ENCODE results near the gene SPAG9.
"Not testable (repeated sequence)": the region's sequence is repeated elsewhere in the genome, so short reads cannot be mapped to it uniquely, and the experiment has no call there.

Gene SPAG9

DNA sequence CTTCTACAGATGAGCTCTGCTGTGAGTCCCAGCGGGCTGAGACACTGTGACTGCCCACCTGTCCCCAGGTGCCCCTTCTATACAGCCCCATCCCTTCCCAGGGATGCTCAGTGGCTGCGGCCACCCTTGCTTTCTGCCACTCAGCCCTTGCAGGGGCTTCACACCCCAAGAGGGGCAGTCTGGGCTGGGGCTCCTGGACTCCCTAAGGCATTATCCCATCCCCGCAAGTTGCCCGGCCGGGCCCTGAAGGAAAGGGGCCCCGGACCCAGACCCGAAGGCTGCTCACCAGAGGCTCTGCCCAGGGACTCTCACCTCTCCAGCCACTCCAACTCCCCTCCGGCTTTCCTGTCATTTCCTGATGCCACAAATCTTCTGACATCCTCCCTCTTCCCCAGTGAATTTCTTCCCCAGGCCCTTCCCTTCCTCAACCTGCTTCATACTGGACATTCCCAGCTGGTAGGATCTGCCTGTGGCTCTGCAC lies 166.0 kb downstream of the SPAG9 start:
- DNase-seq (ENCODE audit: low spot score) = no peak

DNA sequence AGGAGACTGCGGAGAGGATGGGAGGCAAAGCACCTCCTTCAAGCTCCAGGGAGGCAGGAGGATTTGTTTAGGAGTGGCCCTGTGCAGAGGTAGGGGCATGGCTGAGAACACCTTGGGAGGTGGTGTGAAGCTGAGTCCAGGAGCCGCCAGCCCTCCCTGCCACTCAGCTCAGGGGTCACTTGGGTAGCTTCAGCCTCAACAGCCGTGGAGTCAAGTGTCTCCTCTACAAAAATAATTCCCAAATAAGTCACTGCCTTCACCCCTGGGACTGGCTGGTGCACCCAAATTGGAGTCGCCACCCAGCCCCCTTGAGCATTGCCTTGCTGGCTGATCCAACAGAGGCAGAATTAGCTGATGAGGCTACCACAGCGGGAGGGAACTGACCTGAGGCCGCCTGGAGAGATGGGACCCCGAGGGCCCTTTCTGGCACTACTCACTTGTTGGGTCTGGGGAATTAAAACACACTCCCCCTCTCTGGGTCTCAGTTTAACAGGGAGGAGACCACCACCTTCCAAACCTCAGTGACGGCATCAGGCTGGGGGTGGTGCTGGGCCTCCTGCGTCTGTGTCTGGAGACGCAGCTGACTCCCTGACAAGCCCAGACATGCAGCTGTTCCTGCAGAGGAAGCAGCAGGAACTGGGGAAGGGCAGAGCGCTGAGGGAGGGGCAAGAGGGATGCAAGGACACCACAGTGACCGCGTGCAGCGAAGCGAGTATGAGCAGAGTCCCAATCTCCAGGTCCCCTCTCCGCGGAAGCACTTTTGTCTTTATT lies 166.7 kb downstream of the SPAG9 start:
- peak; percentile 53 for DNase-seq (ENCODE audit: low spot score)

DNA sequence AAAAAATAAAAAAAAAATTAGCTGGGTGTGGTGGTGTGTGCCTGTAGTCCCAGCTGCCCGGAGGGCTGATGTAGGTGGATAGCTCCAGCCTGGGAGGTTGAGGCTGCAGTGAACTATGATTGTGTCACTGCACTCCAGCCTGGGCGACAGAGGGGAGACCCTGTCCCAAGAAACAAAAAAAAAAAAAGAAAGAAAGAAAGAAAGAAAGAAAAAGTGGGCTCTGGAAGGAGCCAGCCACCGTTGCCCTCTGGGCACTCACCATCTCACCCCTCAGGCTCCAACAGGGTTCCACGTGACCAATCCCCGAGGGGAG lies 167.2 kb downstream of the SPAG9 start:
- no peak for DNase-seq (ENCODE audit: low spot score)

DNA sequence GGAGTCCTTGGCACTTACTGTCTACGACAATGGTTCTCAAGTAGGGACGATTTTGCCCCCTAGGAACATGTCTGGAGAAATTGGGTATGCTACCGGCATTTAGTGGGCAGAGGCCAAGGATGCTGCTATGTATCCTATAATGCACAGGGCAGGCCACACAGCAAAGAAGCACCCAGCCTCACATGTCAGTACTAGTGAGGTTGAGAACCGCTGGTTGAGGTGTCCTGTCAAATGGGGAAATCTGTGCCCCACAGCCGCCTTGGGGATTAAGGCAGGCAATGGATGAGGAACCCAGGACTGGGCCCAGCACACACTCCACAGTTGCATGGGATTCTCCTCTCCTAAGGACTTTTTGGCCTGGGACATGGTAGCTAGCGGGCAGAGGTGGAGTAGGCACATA lies 167.8 kb downstream of the SPAG9 start:
- DNase-seq (ENCODE audit: low spot score) = no peak

DNA sequence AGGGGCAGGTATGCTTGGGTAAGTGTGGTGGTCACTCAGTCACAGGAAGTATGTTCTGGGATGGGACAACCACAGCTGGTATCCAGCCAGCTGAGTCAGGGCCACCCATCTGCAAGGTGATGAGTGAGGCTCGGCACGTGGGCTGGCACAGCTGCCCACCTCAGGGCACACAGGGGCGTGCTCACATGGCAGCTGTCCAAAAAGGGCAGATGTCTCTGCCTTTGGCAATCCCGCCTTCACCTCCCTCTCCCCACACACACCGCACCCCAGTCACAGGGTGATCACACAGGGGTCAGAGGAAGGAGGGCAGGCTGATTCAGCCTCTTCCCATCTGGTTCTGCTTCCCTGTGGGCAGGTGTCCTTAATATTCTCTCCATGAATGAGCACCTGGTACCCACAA lies 168.7 kb downstream of the SPAG9 start:
- DNase-seq (ENCODE audit: low spot score) = no peak

DNA sequence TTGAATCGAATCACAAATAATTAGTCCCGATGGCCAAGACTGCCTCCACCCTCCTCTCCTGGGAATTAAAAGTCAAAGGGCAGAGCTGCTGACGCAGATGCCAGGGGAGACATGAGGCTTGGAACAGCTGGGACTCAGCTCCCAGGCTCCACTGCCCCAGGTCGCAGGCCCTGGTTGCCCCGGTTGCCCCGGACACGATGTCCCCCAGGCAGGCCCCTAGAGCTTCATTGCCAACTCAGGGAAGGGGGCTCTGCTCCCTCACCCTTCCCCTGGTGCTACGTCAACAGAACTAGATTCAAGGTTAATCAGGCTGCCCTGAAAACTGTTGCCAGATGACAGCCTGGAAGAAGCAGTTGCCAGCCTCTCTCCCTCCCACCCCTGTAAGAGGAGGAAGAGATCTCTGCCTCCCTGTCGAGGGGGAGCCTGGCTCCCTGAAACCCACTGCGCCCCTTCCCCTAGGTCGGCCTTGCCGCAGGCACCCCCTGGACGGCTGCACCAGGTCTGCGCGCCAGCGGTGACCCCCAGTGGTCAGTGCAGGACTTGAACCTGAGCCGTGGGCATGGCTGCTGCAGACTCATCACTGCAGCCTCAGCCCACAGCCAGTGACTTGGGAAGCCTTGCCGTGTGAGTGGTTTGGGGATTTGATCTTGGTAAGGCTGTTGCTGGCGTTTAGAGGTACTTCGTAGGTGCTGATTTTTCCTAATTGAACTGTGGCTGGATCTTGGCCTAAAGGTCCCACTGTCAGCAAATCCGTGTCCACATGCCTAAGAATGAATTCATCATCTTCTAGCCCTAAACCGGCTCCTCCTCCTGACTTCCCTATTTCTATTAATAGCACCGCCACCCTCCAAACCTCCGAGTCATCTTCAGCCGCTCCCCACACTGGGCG lies 170.4 kb downstream of the SPAG9 start:
- peak; percentile 95 for DNase-seq (ENCODE audit: low spot score)

DNA sequence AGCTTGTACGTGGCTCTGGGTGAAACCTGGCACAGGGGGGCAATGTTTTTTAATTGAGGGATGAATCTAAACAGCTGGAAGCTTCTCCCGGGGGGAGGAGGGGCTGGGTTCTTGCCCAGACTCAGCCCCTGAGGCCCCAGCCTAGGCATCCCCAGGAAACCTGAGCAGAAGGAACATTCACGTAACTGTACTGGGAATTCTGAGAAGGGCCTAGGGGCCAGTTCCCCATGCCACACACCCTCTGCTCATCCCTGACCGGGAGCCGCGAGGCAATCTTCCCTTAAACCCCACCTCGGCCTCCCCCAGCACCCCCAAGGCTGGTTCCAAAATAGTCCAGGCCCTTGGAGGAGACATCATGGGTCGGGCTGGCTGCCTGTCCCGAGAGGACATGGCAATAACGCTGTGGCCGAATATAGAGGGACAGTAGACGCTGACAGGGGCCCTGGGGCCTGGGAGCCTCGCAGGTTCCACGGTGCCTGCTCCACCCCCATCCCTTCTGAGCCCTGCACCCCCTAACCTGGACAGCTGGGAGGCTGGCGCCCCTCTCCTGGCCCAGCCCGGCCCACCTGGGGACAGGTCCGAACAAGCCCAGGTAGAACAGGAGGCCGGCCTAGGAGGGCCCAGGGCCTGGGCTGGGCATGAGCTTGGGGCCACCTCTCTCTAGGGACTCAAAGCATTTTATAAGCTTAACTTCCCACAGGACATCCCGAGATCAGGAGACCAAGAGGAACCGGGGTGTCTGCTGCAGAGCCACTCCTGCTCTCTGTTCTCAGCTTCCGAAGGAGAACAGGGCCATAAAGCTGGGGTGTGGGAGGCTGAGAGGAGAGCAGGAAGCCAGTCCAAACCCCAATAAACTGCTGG lies 171.3 kb downstream of the SPAG9 start:
- DNase-seq (ENCODE audit: low spot score) = no peak

DNA sequence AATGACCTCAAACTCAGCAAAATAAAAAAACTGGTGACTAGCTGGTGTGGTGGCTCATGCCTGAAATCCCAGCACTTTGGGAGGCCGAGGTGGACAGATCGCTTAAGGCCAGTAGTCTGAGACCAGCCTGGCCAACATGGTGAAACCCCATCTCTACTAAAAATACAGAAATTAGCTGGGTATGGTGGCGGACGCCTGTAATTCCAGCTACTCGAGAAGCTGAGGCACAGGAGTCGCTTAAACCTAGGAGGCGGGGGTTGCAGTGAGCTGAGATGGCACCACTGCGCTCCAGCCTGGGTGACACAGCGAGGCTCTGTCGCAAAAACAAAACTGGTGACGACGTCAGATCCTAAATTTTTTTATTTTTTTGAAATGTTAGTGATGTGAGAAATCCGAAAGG lies 172.0 kb downstream of the SPAG9 start:
- DNase-seq (ENCODE audit: low spot score) = no peak

DNA sequence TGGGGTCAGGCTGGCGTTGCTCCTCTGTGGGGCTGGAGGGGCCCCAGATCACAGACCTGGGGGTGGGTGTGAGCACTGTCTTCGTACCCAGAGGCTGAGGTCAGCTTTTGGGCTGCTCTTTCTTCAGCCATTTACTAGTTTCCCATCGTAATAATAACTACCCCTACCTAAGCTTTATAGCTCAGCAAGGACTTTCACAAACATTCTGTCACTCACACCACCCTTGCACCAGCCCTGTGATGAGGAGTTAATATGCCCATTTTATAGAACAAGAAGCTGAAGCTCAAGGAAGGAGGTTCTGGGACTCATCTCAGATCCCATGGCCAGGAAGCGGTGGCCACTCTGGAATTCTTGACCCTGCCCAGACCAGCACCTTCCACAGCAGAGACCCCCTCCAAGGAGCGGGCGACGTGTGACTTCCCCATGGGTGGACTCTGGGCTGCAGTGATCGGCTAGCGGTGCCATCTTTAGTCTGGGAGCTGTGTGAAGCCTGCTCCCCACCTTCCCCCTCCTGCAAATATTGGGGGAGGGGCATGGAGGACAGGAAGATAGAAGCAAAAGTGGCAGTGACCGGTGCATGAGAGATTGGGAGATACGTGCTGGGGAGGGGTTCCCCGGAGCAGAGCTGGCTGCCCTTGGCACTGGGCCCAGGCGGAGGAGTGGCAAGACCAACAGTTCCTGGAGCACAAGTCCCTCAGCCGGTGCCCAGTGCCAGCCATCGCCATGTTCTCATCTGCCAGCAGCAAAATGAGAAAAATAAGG lies 172.7 kb downstream of the SPAG9 start:
- no peak for DNase-seq (ENCODE audit: low spot score)

DNA sequence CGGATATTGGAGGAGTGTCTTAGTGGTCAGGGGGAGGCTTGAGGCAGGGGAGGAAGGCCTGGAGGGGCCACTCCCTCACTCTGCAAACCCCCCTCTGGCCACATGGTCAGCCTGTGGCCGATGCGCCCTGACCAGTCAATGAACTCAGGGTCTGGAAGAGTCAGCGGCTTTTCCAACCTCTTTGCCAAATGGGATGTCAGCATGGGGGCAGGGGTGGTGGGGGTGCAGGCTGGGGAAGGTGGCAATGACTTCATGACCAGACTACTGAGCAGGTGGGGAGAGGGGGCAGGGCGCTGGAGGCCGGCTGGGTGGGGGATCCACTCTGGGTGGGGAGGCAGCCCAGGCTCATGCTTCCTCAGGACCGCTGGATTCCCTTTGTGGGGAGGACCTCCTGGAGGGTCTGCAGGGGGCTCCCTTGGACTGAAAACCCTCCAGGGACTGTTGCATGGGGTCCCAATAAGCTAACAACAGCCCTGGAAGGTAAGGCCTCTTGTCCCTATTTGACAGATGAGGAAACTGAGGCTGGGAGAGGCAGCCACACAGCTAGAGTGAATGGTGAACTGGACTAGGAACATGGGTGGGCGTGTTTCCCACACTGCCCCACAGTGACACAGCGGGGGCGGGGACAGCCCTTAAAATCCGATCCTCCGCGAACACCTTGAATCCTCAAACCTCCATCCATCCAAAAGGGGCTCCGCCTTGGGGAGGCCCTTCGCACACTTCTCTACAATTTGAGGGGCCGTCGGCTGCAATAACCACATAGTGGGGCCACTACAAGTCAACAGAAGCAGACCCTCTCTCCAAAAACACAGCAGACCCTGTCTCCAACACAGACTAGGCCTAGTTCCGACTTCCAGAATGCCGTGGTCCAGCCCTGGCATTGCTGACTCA lies 173.5 kb downstream of the SPAG9 start:
- DNase-seq (ENCODE audit: low spot score) = no peak

DNA sequence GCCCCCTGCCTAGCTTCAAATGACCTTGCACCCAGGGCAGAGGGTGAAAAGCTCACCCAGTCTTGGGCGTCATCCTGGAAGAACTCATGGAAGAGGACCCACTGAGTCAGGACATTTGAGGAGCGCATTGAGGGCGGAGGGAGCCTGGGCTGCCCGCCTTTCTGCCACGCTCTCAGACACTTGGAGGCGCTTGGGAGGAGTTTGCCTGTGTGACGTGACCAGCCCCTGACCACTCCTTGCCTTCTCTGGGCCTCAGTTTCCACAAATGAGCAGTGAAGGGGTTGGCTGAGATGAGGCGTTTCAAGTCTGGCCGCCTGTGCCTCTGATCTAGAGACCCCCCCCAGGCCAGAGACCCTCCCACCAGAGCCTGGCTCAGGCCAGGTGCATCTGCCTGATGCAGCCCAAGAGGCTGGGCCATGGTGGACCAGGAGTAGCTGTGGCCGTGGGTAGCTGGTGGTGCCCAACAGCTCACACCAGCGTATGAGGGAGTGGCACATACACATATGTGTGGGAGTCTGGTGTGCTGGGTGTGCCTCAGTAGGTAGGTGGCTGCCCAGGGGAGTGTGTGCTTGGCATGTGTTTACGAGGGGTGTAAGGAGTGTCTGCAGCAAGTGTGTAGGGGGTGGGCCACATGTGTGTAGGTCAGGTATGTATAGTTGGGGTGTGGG lies 174.3 kb downstream of the SPAG9 start:
- no peak for DNase-seq (ENCODE audit: low spot score)

DNA sequence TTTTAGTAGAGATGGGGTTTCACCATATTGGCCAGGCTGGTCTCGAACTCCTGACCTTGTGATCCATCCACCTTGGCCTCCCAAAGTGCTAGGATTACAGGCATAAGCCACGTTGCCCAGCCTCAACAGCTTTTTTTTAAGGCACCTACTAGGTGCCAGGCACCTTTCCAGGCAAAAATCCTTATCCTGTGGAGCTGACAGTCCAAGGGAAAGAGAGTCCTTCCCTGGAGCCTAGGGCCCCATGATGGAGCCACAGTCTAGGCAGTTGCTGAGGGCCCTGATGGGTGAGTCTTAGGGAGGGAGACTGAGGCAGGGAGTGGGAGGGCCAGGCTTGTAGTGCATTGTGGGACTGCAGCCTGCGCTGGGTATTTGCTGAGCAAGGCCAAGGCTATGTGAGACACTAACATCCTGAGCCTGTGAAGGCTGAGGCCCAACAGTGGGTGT lies 174.9 kb downstream of the SPAG9 start:
- DNase-seq (ENCODE audit: low spot score) = no peak

DNA sequence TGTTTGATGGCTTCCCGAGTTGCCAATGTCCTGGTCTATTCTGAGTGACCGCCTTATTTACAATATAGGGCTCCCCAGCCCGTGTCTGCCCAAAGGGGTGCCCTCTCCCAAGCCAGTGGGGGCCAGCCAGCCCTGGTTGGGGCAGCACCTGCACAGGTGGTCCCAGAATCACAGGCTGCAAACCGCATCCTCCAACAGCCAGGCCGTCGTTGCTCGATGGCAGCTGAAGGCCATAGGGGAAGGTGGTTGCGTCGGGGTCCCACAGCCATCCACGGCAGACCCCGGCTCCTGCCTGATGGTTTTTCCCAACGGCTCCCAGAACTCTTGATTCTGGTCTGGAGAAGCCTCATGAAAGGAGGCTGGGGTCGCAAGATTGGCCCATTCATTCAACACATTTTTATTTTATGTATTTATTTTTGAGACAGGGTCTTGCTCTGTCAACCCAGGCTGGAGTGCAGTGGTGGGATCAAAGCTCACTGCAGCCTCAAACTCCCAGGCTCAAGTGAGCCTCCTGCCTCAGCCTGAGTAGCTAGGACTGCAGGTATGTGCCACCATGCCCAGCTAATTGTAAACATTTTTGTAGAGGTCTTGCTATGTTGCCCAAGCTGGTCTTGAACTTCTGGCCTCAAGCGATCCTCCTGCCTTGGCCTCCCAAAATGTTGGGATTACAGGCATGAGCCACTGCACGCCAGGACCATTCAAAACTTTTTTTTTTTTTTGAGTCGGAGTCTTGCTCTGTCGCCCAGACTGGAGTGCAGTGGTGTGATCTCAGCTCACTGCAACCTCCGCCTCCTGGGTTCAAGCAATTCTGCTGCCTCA lies 175.6 kb downstream of the SPAG9 start:
- no peak for DNase-seq (ENCODE audit: low spot score)

DNA sequence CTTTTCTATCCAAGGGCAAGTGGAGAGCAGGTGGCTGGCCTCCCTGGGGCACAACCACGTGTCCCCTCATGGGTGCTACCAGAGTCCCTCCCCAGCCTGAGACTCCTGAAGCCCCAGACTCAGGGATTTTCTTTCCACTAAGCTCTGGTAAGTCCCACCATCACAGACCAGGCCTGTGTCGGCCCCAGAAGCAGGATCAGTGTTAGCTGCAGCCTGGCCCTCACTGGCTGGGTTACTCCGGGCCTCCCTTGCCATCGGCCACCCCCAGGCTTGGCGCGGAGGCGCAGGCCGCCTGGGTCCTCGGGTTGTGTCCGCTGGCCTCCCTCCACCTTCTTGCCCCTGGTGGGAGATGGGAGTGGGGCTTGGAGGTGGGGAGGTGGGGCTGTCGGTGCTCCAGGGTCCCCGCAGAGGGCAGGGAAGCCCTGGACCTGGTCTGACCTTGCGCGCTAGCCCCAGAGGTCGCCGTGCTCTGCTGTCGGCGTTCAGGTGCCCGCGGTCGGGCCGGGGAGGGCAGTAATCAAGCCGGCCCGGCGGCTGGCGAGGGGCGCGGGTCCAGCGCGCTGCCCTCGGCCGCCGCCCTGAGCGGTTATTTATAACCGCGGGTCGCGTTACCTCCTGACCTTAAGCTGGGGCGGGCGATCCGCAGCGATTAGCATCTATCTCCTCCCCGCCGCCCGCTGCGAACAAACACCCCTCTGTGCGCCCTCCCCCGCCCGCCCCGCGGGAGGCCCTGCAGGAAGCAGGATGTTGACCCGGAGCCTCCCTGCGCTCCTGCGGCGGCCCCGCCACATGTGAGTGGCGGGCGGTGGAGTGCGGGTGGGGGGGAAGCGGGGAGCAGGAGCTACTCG lies 176.4 kb downstream of the SPAG9 start:
- peak; percentile 55 for DNase-seq (ENCODE audit: low spot score)

DNA sequence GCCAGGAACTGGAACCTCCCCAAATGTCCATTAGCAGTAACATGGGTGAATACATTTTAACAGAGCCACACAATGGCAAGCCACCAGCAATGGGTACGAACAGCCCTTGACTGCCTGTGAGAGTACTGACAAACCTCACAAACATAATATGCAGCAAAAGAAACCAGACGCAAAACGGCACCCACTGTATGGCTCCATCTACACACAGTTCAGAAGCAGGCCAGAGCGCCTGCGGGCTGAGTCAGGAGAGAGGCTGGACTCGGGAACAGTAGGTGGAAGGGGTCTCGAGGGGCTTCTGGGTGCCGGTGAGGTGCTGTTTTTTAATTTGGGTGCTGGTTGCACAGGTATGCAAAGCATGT lies 177.1 kb downstream of the SPAG9 start:
- no peak for DNase-seq (ENCODE audit: low spot score)

DNA sequence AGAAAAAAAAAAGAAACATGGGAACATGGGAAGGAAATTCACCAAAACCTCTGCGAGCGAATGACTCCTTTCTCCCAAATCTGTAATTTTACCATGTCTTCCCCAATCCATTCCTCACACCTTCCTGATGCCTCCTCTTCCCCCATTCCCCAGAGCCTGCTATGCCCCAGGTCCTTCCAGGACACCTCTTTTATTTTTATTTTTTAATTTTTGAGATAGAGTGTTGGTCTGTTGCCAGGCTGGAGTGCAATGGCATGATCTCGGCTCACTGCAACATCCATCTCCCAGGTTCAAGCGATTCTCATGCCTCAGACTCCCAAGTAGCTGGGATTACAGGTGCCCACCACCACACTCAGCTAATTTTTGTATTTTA lies 179.0 kb downstream of the SPAG9 start:
- DNase-seq (ENCODE audit: low spot score) = not testable (repeated sequence)

DNA sequence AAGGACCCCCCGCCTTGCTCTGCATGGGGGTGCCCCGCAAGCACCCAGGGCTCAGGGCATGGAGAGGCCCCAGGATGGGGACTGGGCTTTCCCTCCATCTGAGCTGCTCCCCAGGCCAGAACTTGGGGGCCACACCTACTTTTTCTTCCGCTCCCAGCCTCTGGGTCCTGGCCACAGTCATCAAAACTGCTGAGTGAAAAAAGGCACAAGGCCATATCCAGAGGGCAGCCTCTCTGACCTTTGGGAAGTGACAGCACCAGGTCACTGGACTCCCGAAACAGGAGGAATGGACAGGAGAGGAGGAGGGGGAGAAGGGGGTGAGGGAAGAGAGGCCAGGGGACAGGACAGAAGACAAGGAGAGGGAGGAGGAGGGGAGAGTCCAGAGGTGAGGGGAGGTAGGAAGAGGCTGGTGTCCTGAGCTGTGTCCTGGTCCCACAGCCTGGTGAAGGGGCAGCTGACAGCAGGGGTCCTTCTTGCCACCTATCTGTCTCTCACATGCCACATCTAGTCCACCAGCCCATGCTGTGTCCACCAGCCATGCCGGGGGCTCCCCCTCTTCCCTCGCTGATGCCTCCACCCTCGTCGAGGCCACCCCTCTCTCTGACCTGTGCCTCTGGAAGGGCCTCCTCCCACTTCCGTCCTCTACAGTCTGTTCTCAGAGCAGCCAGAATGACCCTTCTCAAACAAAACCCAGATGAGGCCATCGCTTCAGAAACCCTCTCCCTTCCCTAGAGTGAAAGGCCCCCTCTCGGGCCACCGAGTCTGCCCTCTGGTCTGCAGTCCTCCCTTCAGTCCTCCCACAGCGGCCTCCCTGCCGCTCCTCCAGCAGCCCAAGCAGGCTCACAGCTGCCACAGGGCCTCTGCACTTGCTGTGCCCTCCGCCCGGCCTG lies 180.6 kb downstream of the SPAG9 start:
- no peak for DNase-seq (ENCODE audit: low spot score)

DNA sequence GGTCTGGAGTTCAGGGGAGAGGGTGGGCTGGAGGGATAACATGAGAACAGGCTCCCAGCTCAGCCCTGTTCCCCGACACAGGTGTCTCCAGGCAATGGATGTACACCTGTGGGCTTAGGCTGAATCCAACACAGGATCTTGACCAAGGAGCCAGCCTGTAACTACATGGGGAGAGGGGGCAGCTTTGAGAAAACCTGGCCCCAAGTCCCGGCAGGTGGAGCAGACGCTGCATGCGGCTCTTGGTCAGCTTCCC lies 181.2 kb downstream of the SPAG9 start:
- DNase-seq (ENCODE audit: low spot score) = no peak
